ENCODE data around the gene HGF. TPM values are rescaled to one million over a fixed set of nuclear protein-coding genes. Genes with fewer than 3 reads are reported as not detected.

Gene HGF
- total and polyA plus RNA-seq, 8 donors: 0.42 to 8.0 (median 0.86) TPM

DNA sequence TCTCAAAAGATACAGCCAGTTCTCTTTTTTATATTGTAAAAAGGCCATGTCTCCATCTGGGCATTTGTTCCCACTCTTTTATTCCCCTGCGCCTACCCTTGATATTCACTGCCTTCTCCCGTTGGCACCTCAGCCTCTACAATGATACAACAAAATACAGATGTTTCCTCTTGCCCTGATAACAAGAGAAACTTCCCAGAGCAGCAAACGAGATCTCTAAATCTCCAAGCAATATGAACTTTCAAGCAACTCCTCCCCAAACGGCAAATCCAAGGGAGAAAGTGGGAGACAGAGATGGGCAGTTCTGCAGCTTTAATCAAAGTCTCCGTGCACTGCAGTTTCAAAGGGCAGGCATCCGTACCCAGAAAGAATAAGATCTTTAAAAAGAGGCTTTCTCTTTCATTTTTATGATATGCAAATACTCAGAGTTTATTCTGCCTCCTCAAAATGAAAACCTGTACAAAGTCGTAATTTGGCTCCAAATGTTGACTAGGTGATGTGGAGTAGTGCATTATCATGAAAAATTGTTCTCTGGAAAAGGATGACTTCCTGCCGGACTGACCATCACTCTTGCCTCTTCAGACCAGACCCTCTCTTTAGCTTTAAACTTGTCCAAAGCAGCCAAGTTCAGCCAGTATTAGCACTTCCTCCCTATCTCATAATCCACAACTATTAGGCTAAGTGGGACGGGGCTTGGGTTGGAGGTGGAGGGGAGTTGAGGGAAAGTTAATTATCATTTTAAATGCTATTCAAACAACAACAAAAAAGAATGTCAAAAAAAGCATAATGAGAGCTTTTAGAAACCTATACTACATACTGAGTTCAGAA lies 682 bp downstream of the HGF start:
- TF ChIP-seq, protein P1, sequence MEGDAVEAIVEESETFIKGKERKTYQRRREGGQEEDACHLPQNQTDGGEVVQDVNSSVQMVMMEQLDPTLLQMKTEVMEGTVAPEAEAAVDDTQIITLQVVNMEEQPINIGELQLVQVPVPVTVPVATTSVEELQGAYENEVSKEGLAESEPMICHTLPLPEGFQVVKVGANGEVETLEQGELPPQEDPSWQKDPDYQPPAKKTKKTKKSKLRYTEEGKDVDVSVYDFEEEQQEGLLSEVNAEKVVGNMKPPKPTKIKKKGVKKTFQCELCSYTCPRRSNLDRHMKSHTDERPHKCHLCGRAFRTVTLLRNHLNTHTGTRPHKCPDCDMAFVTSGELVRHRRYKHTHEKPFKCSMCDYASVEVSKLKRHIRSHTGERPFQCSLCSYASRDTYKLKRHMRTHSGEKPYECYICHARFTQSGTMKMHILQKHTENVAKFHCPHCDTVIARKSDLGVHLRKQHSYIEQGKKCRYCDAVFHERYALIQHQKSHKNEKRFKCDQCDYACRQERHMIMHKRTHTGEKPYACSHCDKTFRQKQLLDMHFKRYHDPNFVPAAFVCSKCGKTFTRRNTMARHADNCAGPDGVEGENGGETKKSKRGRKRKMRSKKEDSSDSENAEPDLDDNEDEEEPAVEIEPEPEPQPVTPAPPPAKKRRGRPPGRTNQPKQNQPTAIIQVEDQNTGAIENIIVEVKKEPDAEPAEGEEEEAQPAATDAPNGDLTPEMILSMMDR (IDR thresholded peaks at IDR 0.05): no peak
- H3K9me3 ChIP-seq: no peaks in the 10 kb centered on the region
- ATAC-seq: peak in 2 of 4 donors; percentile 24 to 50
- no peak for FAIRE-seq
- peaks cover 0 to 5% (median 0%) of the 10 kb centered on the region in 4 donors for H3K27me3 ChIP-seq
- peaks cover 0 to 3% (median 0%) of the 10 kb centered on the region in 3 donors for H3K4me1 ChIP-seq
- 33 to 51% methylated on average over 9 of the region's 9 CpGs for WGBS, 2 donors
- no peak overlapping the region for H3K27ac ChIP-seq
- DNase-seq: no peak
- intact Hi-C loops (cut with DNase I): no loop called here
- H3K4me3 ChIP-seq: peak overlapping the region in 1 of 4 donors; percentile 27
- H3K36me3 ChIP-seq: no peaks in the 10 kb centered on the region

DNA sequence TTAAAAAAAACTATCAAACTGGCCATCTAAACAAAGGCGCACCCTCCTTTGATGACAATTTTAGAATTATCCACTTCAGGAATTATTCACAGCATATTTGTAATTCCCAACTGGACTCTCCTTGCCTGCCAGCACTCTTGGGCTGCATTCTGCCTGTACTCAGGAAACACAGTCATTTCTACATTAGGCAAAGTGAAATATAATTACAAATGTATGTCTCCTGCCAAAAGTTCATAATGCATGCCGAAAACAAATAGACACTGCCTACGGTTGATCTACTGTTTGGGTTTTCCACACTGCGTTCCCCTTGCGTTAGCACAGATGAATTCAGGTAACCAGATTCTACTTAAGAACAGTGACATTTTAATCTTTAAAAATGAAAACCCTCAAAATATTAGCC lies 1.9 kb downstream of the HGF start:
- peaks cover 0 to 3% (median 0%) of the 10 kb centered on the region in 3 donors for H3K4me1 ChIP-seq
- intact Hi-C loops (cut with DNase I): no loop called here
- H3K9me3 ChIP-seq: no peaks in the 10 kb centered on the region
- TF ChIP-seq, protein P1 (IDR thresholded peaks at IDR 0.05): no peak
- DNase-seq (no peak), FAIRE-seq (no peak), ATAC-seq (no peak)
- H3K27ac ChIP-seq: no peak overlapping the region
- no peaks in the 10 kb centered on the region for H3K36me3 ChIP-seq
- peaks cover 0 to 5% (median 0%) of the 10 kb centered on the region in 4 donors for H3K27me3 ChIP-seq
- peak overlapping the region in 1 of 4 donors; percentile 8 for H3K4me3 ChIP-seq
- WGBS, 2 donors: 74 to 78% methylated on average over 5 of the region's 5 CpGs

GRCh38 chr7:81761821-81762220 lies 8.0 kb downstream of the HGF start:
- H3K4me3 ChIP-seq: no peak overlapping the region
- FAIRE-seq (no peak), DNase-seq (no peak), ATAC-seq (no peak)
- TF ChIP-seq, protein P1 (IDR thresholded peaks at IDR 0.05): no peak
- intact Hi-C loops (cut with DNase I): no loop called here
- H3K27me3 ChIP-seq: no peaks in the 10 kb centered on the region
- H3K27ac ChIP-seq: no peak overlapping the region
- peaks cover 0 to 3% (median 0%) of the 10 kb centered on the region in 3 donors for H3K4me1 ChIP-seq
- WGBS, 2 donors: 82 to 88% methylated on average over 2 of the region's 2 CpGs
- H3K36me3 ChIP-seq: no peaks in the 10 kb centered on the region
- no peaks in the 10 kb centered on the region for H3K9me3 ChIP-seq

DNA sequence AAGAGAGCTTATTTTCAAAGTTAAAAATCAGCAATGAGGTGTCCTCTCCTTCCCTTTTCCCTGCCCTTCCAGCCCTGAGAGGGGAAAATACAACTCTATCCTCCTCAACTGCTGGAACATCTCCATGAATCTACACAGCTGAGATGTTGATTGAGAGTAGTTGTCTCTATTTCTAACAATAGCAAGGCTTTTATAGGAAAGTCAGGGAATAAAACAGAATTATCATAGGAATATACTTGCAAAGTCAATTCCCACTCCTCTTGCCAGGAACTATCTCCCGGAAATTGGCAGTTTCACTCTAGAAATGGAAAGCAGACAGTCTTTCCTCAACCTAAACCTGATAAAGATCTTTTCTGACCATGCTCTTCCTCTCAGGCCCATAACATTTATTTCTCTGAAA lies 8.8 kb downstream of the HGF start:
- ATAC-seq: no peak
- TF ChIP-seq, protein P1 (IDR thresholded peaks at IDR 0.05): no peak
- FAIRE-seq: no peak
- WGBS, 2 donors: 69 to 86% methylated on average over 1 of the region's 1 CpG
- DNase-seq: no peak
- Histone ChIP-seq H3K4me1 (peaks cover 0 to 3% (median 0%) of the 10 kb centered on the region in 3 donors), H3K27ac (no peak overlapping the region), H3K36me3 (no peaks in the 10 kb centered on the region), H3K9me3 (no peaks in the 10 kb centered on the region), H3K4me3 (no peak overlapping the region), H3K27me3 (no peaks in the 10 kb centered on the region)
- intact Hi-C loops (cut with DNase I): no loop called here
